K562 (cell line): ENCODE measurements around the gene SLC4A1. TPM values are rescaled to one million over a fixed set of nuclear protein-coding genes. Genes with fewer than 3 reads are reported as not detected.

Experiments used
- GTF2A2 ChIP-seq: IDR thresholded peaks from 2 replicates; pipeline ENCODE4 v1.6.1; 2016; ENCODE audit warnings: mild to moderate bottlenecking, missing genetic modification characterization, missing compliant biosample characterization
- HES1 ChIP-seq: fragments of 450-650 bp; IDR thresholded peaks from 2 replicates; pipeline ENCODE4 v1.6.1; 2016; ENCODE audit warnings: low read depth, mild to moderate bottlenecking, moderate library complexity
- HMG20B ChIP-seq: fragments of 250-450 bp; sonication (Bioruptor Pico); IDR thresholded peaks from 2 replicates; pipeline ENCODE4 v1.5.0; 2021; ENCODE audit warnings: mild to moderate bottlenecking
- HMGN3 ChIP-seq: IDR thresholded peaks from 2 replicates; pipeline ENCODE4 v1.6.1; 2011; ENCODE audit warnings: borderline replicate concordance, low read depth, mild to moderate bottlenecking, mixed read lengths, low read length; ENCODE audit not compliant: insufficient read length; ENCODE audit errors: extremely low read depth
- IFI16 ChIP-seq: fragments of 250-450 bp; sonication (Bioruptor Pico); IDR thresholded peaks from 2 replicates; pipeline ENCODE4 v2.1.2; 2022; ENCODE audit warnings: mild to moderate bottlenecking, inconsistent platforms
- KDM5B ChIP-seq: fragments of 200-600 bp; sonication (generic); IDR thresholded peaks from 2 replicates; pipeline ENCODE4 v1.6.1; 2012; ENCODE audit warnings: low read depth, mild to moderate bottlenecking, moderate library complexity, low read length, control low read depth, inconsistent platforms; ENCODE audit not compliant: insufficient replicate concordance
- NFRKB ChIP-seq: fragments of 450-650 bp; IDR thresholded peaks from 2 replicates; pipeline ENCODE4 v1.6.1; 2016; ENCODE audit warnings: low read depth
- PHF8 ChIP-seq: fragments of 200-600 bp; sonication (generic); IDR thresholded peaks from 2 replicates; pipeline ENCODE4 v1.6.1; 2012; ENCODE audit warnings: mixed run types, mild to moderate bottlenecking, inconsistent platforms, low read length, moderate library complexity, borderline replicate concordance
- POLR2G ChIP-seq: fragments of 200-400 bp; formaldehyde crosslinking; IDR thresholded peaks from 2 replicates; pipeline ENCODE4 v1.6.1; 2017; ENCODE audit warnings: low read depth, mild to moderate bottlenecking, antibody characterized with exemption, low read length, moderate library complexity
- SETDB1 ChIP-seq: IDR thresholded peaks from one replicate; pipeline ENCODE4 v1.6.1; 2012; ENCODE audit warnings: low read length, control low read depth, inconsistent platforms
- TCF3 ChIP-seq: sonication (generic); formaldehyde crosslinking; IDR thresholded peaks from 2 replicates; pipeline ENCODE4 v1.4.0; 2020; ENCODE audit warnings: mild to moderate bottlenecking, missing genetic modification reagents
- THAP12 ChIP-seq: fragments of 250-450 bp; sonication (Bioruptor Pico); IDR thresholded peaks from 2 replicates; pipeline ENCODE4 v1.9.0; 2021; ENCODE audit warnings: mild to moderate bottlenecking, inconsistent platforms
- ZBTB40 ChIP-seq, 2 experiments: fragments of 450-650 bp in 1 of 2; sonication (generic) in 1 of 2; formaldehyde crosslinking in 1 of 2; IDR thresholded peaks; 2 replicates each; pipeline versions ENCODE4 v1.7.1 to v1.9.0; 2016 to 2022; ENCODE audit warnings: inconsistent platforms in 1 of 2, mild to moderate bottlenecking in 1 of 2, missing genetic modification reagents in 1 of 2
- ZKSCAN3 ChIP-seq: fragments of 250-450 bp; sonication (Bioruptor Pico); IDR thresholded peaks from 2 replicates; pipeline ENCODE4 v1.4.0; 2020
- ZNF263 ChIP-seq: sonication (generic); formaldehyde crosslinking; IDR thresholded peaks from 2 replicates; pipeline ENCODE4 v1.8.0; 2022; ENCODE audit warnings: mild to moderate bottlenecking, missing genetic modification reagents, borderline replicate concordance
- polyA plus RNA-seq, 8 experiments: library from polyadenylated mRNA; depleted of rRNA in 4 of 8; stranded (reverse) in 5 of 8; unstranded in 3 of 8; fragments of >200 nt; fragmentation: Nextera tagmentation in 2 of 8; fragmentation: Illumina TruSeq in 1 of 8; extraction: Ambion mirVana in 2 of 8; extraction: Trizol in 1 of 8; gene quantifications; 2 replicates each; pipeline versions ENCODE4 v1.2.1 to v1.2.3, GENCODE V29; 2011 to 2014; ENCODE audit warnings: inconsistent platforms in 1 of 8, missing spikeins in 1 of 8
- total RNA-seq, 7 experiments: library from RNA; depleted of rRNA in 6 of 7; stranded (reverse); fragments of >200 nt in 6 of 7; fragmentation: Illumina TruSeq in 2 of 7; extraction: Trizol in 2 of 7; gene quantifications; 2 replicates each; pipeline versions ENCODE4 v1.2.1 to v1.2.3, GENCODE V29; 2011 to 2021; ENCODE audit warnings: low replicate concordance in 1 of 7

The SLC4A1 gene
- total and polyA plus RNA-seq, 9 of the 15 experiments (the other 6 are each of a cell fraction or from before 2014, with no cell fraction given), result 0.14 to 1.00 (median 0.53) TPM

GRCh38 chr17:44221084-44221861, 46.7 kb downstream of the SLC4A1 start (continued):
- TF ChIP-seq KDM5B (peak; percentile 65), THAP12 (CRISPR knock-in tag) (peak; percentile 75), HMG20B (CRISPR knock-in tag) (no peak), POLR2G (peak; percentile 69), TCF3 (CRISPR knock-in tag) (peak; percentile 25; the same call in 1 of the 2 replicates), PHF8 (peak; percentile 33; the same call in 1 of the 2 replicates), ZBTB40 (IDR thresholded peaks at IDR 0.05) (no peak), ZBTB40 (CRISPR knock-in tag; IDR thresholded peaks at IDR 0.05) (no peak), HES1 (no peak), ZNF263 (CRISPR knock-in tag) (peak; percentile 82), HMGN3 (peak; percentile 14), GTF2A2 (tag) (no peak), NFRKB (peak; percentile 40; the same call in 1 of the 2 replicates), IFI16 (CRISPR knock-in tag) (no peak), ZKSCAN3 (CRISPR knock-in tag) (no peak), SETDB1 (no peak)
